Hematopoietic multipotent progenitor cell treated with erythropoietin and hydrocortisone succinate and interleukin-3 and kit ligand, for 6 days (in vitro differentiated cells): Measurements from ENCODE around the gene RPL12.
"Not testable (repeated sequence)": the region's sequence is repeated elsewhere in the genome, so short reads cannot be mapped to it uniquely, and the experiment has no call there.

Experiments
- DNase-seq: peaks from one replicate; pipeline ENCODE4 v3.0.0-alpha.2; 2015

Gene RPL12

GRCh38 chr9:127466407-127466917, 15.3 kb upstream of the RPL12 start:
- not testable (repeated sequence) for DNase-seq

GRCh38 chr9:127463911-127464310, 12.7 kb upstream of the RPL12 start:
- no peak for DNase-seq

GRCh38 chr9:127463382-127463781, 12.2 kb upstream of the RPL12 start:
- DNase-seq = no peak

- DNase-seq = no peak
Observed at GRCh38 chr9:127458921-127459320, 7.7 kb upstream of the RPL12 start.

GRCh38 chr9:127457191-127457878, 6.1 kb upstream of the RPL12 start:
- DNase-seq = no peak

GRCh38 chr9:127455324-127455992, 4.3 kb upstream of the RPL12 start:
- DNase-seq = peak; percentile 95

- DNase-seq = peak; percentile 69
Observed at GRCh38 chr9:127452691-127453090, 1.5 kb upstream of the RPL12 start.

- DNase-seq = peak; percentile 86
Observed at GRCh38 chr9:127451858-127452656, 851 bp upstream of the RPL12 start.

GRCh38 chr9:127451608-127451857, 327 bp upstream of the RPL12 start:
- no peak for DNase-seq

- DNase-seq = peak; percentile 60
Observed at GRCh38 chr9:127450243-127450760, 904 bp downstream of the RPL12 start.

GRCh38 chr9:127449332-127449966, 1.8 kb downstream of the RPL12 start:
- DNase-seq = peak; percentile 41

GRCh38 chr9:127448112-127448805, 2.9 kb downstream of the RPL12 start:
- peak; percentile 32 for DNase-seq

- DNase-seq = no peak
Observed at GRCh38 chr9:127447416-127448111, 3.6 kb downstream of the RPL12 start.

- peak; percentile 43 for DNase-seq
Observed at GRCh38 chr9:127446713-127447415, 4.3 kb downstream of the RPL12 start.

GRCh38 chr9:127445851-127446712, 5.1 kb downstream of the RPL12 start:
- peak; percentile 58 for DNase-seq

- DNase-seq = peak; percentile 48
Observed at GRCh38 chr9:127444921-127445850, 6.0 kb downstream of the RPL12 start.

- DNase-seq = peak; percentile 25
Observed at GRCh38 chr9:127444283-127444920, 6.8 kb downstream of the RPL12 start.

GRCh38 chr9:127438394-127438793, 12.8 kb downstream of the RPL12 start:
- no peak for DNase-seq
